ENCODE results near the gene CDH23. TPM values are rescaled to one million over a fixed set of nuclear protein-coding genes. Genes with fewer than 3 reads are reported as not detected.

CDH23 gene
- total and polyA plus RNA-seq, 10 of the 15 experiments (the other 5 are each of a cell fraction or from before 2014, with no cell fraction given), result 0.09 to 0.40 (median 0.15) TPM; not detected in 1

- H3K4me1 ChIP-seq (ENCODE audit: control insufficient read depth, insufficient read depth, low read length), result peaks cover 12% of the 10 kb centered on the region
- no peak overlapping the region for H3K4me3 ChIP-seq
- no peaks in the 10 kb centered on the region for H3K27me3 ChIP-seq (replicated peaks in 1 of 2; ENCODE audit: control insufficient read depth in 2 of 2, insufficient read depth in 2 of 2, low read length in 1 of 2)
- no TSS peak for BruUV-seq (replicated peaks)
- ChIA-PET POLR2A (no interaction called here), SMC1A (ENCODE audit: uncharacterized antibody, unreplicated experiment) (no interaction called here), CTCF (no interaction called here), RAD21 (ENCODE audit: unreplicated experiment) (no interaction called here)
- DNase-seq (ENCODE audit: low read depth, low spot score) (no peak), FAIRE-seq (no peak), ATAC-seq (no peak)
- H3K4me2 ChIP-seq (ENCODE audit: control insufficient read depth, insufficient read depth), result no peak overlapping the region
- in situ Hi-C loops (cut with MboI) (no loop called here), intact Hi-C loops (cut with micrococcal nuclease; ENCODE audit: unreplicated experiment) (no loop called here)
- H3K36me3 ChIP-seq (ENCODE audit: control insufficient read depth in 2 of 2, insufficient read depth in 2 of 2, low read length in 1 of 2), result no peaks in the 10 kb centered on the region
- H3K27ac ChIP-seq (ENCODE audit: control insufficient read depth, insufficient read depth), result no peak overlapping the region
- no peaks in the 10 kb centered on the region for H3K9me3 ChIP-seq (replicated peaks; ENCODE audit: control insufficient read depth, insufficient read depth, low read length)
- 34% methylated on average over 10 of the region's 10 CpGs for WGBS (ENCODE audit: insufficient coverage, insufficient replicate concordance, low lambda C conversion rate, missing lambda C conversion rate)
- H3K79me2 ChIP-seq (ENCODE audit: control insufficient read depth, insufficient read depth, low read length), result no peaks in the 10 kb centered on the region
- H3K9ac ChIP-seq (ENCODE audit: control insufficient read depth, insufficient read depth, low read length), result no peak overlapping the region
- no peaks in the 10 kb centered on the region for H4K20me1 ChIP-seq (ENCODE audit: control insufficient read depth, insufficient read depth)
- H2AFZ ChIP-seq (ENCODE audit: control insufficient read depth, low read depth, low read length), result no peak overlapping the region
- TF ChIP-seq, protein P1, sequence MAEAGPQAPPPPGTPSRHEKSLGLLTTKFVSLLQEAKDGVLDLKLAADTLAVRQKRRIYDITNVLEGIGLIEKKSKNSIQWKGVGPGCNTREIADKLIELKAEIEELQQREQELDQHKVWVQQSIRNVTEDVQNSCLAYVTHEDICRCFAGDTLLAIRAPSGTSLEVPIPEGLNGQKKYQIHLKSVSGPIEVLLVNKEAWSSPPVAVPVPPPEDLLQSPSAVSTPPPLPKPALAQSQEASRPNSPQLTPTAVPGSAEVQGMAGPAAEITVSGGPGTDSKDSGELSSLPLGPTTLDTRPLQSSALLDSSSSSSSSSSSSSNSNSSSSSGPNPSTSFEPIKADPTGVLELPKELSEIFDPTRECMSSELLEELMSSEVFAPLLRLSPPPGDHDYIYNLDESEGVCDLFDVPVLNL (IDR thresholded peaks at IDR 0.05; ENCODE audit: low read depth, low read length), result no peak
- TF ChIP-seq SPI1 (IDR thresholded peaks at IDR 0.05; ENCODE audit: borderline replicate concordance, insufficient read depth, low read depth, low read length), result no peak
- TF ChIP-seq, protein P2, sequence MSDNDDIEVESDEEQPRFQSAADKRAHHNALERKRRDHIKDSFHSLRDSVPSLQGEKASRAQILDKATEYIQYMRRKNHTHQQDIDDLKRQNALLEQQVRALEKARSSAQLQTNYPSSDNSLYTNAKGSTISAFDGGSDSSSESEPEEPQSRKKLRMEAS (IDR thresholded peaks at IDR 0.05; ENCODE audit: low read depth, low read length), result no peak
Measured at GRCh38 chr10:71799112-71799511, 402.4 kb downstream of the CDH23 start.

- in situ Hi-C loops (cut with MboI), result no loop called here
- WGBS (ENCODE audit: insufficient coverage, insufficient replicate concordance, low lambda C conversion rate, missing lambda C conversion rate), result 48% methylated on average over 3 of the region's 3 CpGs
- no peaks in the 10 kb centered on the region for H3K36me3 ChIP-seq (ENCODE audit: control insufficient read depth in 2 of 2, insufficient read depth in 2 of 2, low read length in 1 of 2)
- SMC1A ChIA-PET (ENCODE audit: uncharacterized antibody, unreplicated experiment), result no interaction called here
- RAD21 ChIA-PET (ENCODE audit: unreplicated experiment), result no interaction called here
- no peaks in the 10 kb centered on the region for H3K79me2 ChIP-seq (ENCODE audit: control insufficient read depth, insufficient read depth, low read length)
- peaks cover 12% of the 10 kb centered on the region for H3K4me1 ChIP-seq (ENCODE audit: control insufficient read depth, insufficient read depth, low read length)
- no TSS peak for BruUV-seq (replicated peaks)
- no peak overlapping the region for H3K4me2 ChIP-seq (ENCODE audit: control insufficient read depth, insufficient read depth)
- H3K4me3 ChIP-seq, result no peak overlapping the region
- FAIRE-seq (no peak), ATAC-seq (no peak), DNase-seq (ENCODE audit: low read depth, low spot score) (no peak)
- no peak for TF ChIP-seq TAF1 (IDR thresholded peaks at IDR 0.05; ENCODE audit: borderline replicate concordance, low read depth, low read length)
- no peak for TF ChIP-seq POLR2AphosphoS2 (IDR thresholded peaks at IDR 0.05; ENCODE audit: low read depth, low read length)
- no peak for TF ChIP-seq PKNOX1 (IDR thresholded peaks at IDR 0.05)
- TF ChIP-seq RFX5 (IDR thresholded peaks at IDR 0.05; ENCODE audit: low read depth, low read length), result no peak
- TF ChIP-seq BACH1 (IDR thresholded peaks at IDR 0.05; ENCODE audit: borderline replicate concordance), result no peak
- TF ChIP-seq DPF2 (IDR thresholded peaks at IDR 0.05), result no peak
- TF ChIP-seq TCF3 (IDR thresholded peaks at IDR 0.05; ENCODE audit: borderline replicate concordance, insufficient read depth, low read depth, low read length), result no peak
- POLR2A ChIA-PET, result no interaction called here
- CTCF ChIA-PET, result interaction anchor here (1.3 kb wide), 1 partner anchor 97 kb away, joined by 4 read pairs; no protein-coding TSS in a partner anchor
- no peaks in the 10 kb centered on the region for H3K9me3 ChIP-seq (replicated peaks; ENCODE audit: control insufficient read depth, insufficient read depth, low read length)
- no peaks in the 10 kb centered on the region for H4K20me1 ChIP-seq (ENCODE audit: control insufficient read depth, insufficient read depth)
- H3K9ac ChIP-seq (ENCODE audit: control insufficient read depth, insufficient read depth, low read length), result no peak overlapping the region
- H3K27me3 ChIP-seq (replicated peaks in 1 of 2; ENCODE audit: control insufficient read depth in 2 of 2, insufficient read depth in 2 of 2, low read length in 1 of 2), result no peaks in the 10 kb centered on the region
- H3K27ac ChIP-seq (ENCODE audit: control insufficient read depth, insufficient read depth), result no peak overlapping the region
- H2AFZ ChIP-seq (ENCODE audit: control insufficient read depth, low read depth, low read length), result no peak overlapping the region
- intact Hi-C loops (cut with micrococcal nuclease; ENCODE audit: unreplicated experiment), result no loop called here
Measured at GRCh38 chr10:71799608-71800453, 403.1 kb downstream of the CDH23 start.

All from GM12878 (cell line).